Measurements from ENCODE around the gene TLE1.

TLE1 gene

DNA sequence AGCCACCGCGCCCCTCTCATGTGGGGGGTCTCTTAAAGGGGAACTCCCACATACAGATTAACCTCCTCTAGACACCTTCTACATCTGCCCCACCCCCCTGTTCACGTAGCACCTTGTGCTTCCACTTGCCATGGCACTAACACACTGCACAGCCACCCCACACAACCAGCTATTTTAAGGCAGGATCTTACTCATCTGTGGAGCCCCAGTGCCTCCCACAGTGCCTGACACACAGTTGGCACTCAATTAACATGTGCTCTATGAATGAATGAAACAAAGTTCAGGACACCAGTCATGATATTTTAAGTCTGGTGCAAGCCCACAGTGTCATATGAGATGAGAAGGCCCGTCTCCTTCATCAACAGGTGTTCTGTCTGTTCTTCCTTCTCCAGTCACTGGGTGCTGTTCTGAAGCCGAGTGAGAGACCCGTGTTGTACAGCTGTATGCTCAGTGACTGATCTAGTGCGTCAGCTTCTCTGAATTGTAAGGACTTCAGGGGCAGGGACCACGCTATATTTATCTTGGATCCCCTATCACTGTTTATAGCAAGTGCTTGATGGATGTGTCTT, 149.1 kb downstream of the TLE1 start:
- no peak for DNase-seq

- DNase-seq, result no peak
These were observed 150.0 kb downstream of the TLE1 start for GRCh38 chr9:81539317-81539716.

GRCh38 chr9:81538890-81539289, 150.5 kb downstream of the TLE1 start:
- DNase-seq, result no peak

GRCh38 chr9:81537964-81538363, 151.4 kb downstream of the TLE1 start:
- no peak for DNase-seq

DNA sequence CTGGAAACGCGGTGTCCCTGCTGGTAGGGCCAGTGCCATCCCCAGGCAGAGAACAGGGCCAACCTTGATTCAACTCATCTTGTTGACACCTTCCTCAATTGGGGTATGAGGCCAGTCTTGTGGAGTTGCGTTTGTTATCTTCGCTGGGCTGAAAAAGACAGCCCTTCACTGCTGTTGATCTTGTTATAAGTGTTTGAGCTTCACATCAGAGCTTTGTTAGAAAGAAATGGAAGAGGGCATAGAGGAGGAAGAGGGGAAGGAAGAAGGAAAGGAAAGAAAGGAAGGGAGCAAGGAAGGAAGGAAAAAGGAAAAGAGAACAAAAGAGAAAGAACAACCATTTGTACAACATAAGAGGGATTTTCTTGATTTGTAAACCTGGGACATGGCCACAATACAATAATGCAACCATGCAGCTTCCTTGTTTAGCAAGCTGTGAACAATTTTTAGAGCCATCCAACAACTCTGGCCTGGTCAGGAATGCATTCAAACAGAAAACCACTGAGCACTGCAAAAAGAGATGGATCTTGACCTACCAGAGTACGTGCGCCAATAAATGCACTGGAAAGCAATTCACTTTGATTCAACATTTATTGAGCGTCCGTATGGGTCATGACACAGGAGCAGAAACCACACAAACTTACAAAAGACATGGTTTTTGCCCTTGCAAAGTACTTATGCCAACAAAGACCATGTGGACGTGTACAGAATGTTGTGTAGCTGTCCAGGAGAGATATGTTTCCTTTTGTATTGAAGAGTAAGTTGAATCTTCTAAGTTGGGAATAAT, 152.9 kb downstream of the TLE1 start:
- no peak for DNase-seq

- DNase-seq, result peak; percentile 16
These were observed 153.7 kb downstream of the TLE1 start for GRCh38 chr9:81535542-81536241.

DNA sequence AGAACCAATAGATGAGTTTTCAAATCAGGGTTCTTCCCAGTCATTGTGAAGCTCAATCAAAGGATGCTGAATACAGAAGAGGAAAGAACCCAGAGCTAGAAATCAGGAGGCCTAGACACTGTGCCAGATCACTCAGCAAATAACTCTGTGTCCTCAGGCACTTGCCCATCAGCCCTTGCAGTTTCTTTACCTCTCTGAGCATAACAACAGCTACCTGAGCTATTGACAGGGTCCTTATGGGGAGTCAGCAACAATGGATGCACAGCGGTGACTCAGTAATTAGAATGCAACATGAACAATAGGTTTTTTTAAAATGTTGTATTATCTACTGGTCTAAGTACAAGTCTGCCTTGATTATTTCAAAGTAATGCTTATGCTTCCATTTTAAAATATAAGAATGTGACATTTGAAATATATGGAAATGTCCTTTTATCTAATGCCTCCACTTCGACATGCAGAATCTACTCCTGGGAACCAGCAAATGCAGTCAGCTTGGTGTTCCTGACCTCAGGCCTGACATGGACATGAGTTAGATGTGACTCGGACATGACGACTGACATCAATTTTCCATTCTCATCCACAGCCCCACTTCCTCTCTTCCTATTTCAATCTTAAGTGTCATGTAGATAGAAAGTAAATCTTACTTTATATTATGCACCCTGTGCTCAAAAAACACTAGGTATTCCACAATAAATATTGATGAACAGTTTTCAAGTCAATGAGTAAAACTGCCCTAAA, 155.0 kb downstream of the TLE1 start:
- no peak for DNase-seq
